GM23338 (cell line): Measurements from ENCODE around the gene COL6A3. TPM values are rescaled to one million over a fixed set of nuclear protein-coding genes. Genes with fewer than 3 reads are reported as not detected.

ENCODE experiments used
- ATAC-seq: fragments of 200-7000 bp; cut with Tn5 transposase; 3 replicates; pipeline ENCODE4 v1.9.1; 2020
- DNase-seq: peaks from one replicate; pipeline ENCODE4 v3.0.0-alpha.2; 2015; ENCODE audit warnings: low spot score
- H2AFZ ChIP-seq: fragments of 200-600 bp; sonication (generic); 2 replicates; pipeline ENCODE4 v1.8.0; 2016; ENCODE audit warnings: antibody characterized with exemption, mild to moderate bottlenecking, moderate library complexity
- H3F3A ChIP-seq: fragments of 200-600 bp; sonication (generic); replicated peaks from 2 replicates; pipeline ENCODE4 v1.8.0; 2017; ENCODE audit warnings: antibody characterized with exemption, mixed run types, low read depth
- H3K27ac ChIP-seq: fragments of 200-600 bp; sonication (generic); 2 replicates; pipeline ENCODE4 v1.6.1; 2016; ENCODE audit warnings: low read depth
- H3K27me3 ChIP-seq: fragments of 200-600 bp; sonication (generic); 2 replicates; pipeline ENCODE4 v1.8.0; 2016; ENCODE audit warnings: mild to moderate bottlenecking, mixed run types, moderate library complexity; ENCODE audit not compliant: insufficient read depth
- H3K36me3 ChIP-seq: fragments of 200-600 bp; sonication (generic); 2 replicates; pipeline ENCODE4 v1.8.0; 2016; ENCODE audit warnings: mild to moderate bottlenecking; ENCODE audit not compliant: insufficient read depth
- H3K4me1 ChIP-seq: fragments of 200-600 bp; sonication (generic); 2 replicates; pipeline ENCODE4 v1.8.0; 2016; ENCODE audit warnings: mild to moderate bottlenecking, moderate library complexity; ENCODE audit not compliant: insufficient read depth
- H3K4me2 ChIP-seq: fragments of 200-600 bp; sonication (generic); 2 replicates; pipeline ENCODE4 v1.7.1; 2017; ENCODE audit warnings: mixed run types
- H3K4me3 ChIP-seq: fragments of 200-600 bp; sonication (generic); 2 replicates; pipeline ENCODE4 v1.6.1; 2016; ENCODE audit warnings: mixed run types
- H3K79me2 ChIP-seq: fragments of 200-600 bp; sonication (generic); replicated peaks from 2 replicates; pipeline ENCODE4 v1.8.0; 2017; ENCODE audit warnings: mild to moderate bottlenecking; ENCODE audit not compliant: insufficient read depth
- H3K9me2 ChIP-seq: fragments of 200-600 bp; sonication (generic); 2 replicates; pipeline ENCODE4 v1.8.0; 2017; ENCODE audit not compliant: insufficient read depth
- H4K20me1 ChIP-seq: fragments of 200-600 bp; sonication (generic); replicated peaks from 2 replicates; pipeline ENCODE4 v1.8.0; 2017; ENCODE audit warnings: mild to moderate bottlenecking; ENCODE audit not compliant: insufficient read depth
- H3K27ac Mint-ChIP-seq: 2 replicates; pipeline ENCODE4 v1.8.0; 2020; ENCODE audit warnings: inconsistent platforms, mild to moderate bottlenecking, moderate library complexity, mixed read lengths
- H3K27me3 Mint-ChIP-seq: 3 replicates; pipeline ENCODE4 v1.8.0; 2022; ENCODE audit warnings: low read depth, mild to moderate bottlenecking, moderate library complexity, mixed read lengths, inconsistent platforms; ENCODE audit not compliant: insufficient read depth, poor library complexity
- H3K36me3 Mint-ChIP-seq: 3 replicates; pipeline ENCODE4 v1.8.0; 2021; ENCODE audit warnings: low read depth, mild to moderate bottlenecking, inconsistent platforms, moderate library complexity, mixed read lengths
- H3K4me1 Mint-ChIP-seq: 3 replicates; pipeline ENCODE4 v1.8.0; 2020; ENCODE audit warnings: mild to moderate bottlenecking, inconsistent platforms, mixed read lengths
- H3K4me3 Mint-ChIP-seq: 3 replicates; pipeline ENCODE4 v1.8.0; 2021; ENCODE audit warnings: moderate library complexity, mild to moderate bottlenecking, inconsistent platforms, mixed read lengths
- H3K9me3 Mint-ChIP-seq: 3 replicates; pipeline ENCODE4 v1.8.0; 2020; ENCODE audit warnings: moderate library complexity, mild to moderate bottlenecking, inconsistent platforms, mixed read lengths
- CREB1 ChIP-seq: fragments of 250-450 bp; sonication (Bioruptor Pico); IDR thresholded peaks from 2 replicates; pipeline ENCODE4 v1.5.0; 2020; ENCODE audit warnings: low read depth, mild to moderate bottlenecking, moderate library complexity
- CTCF ChIP-seq, 2 experiments: fragments of 200-600 bp in 1 of 2; sonication (generic) in 1 of 2; conservative IDR thresholded peaks; 2 replicates each; pipeline versions ENCODE4 v1.5.1 to v1.6.1; 2016 to 2017; ENCODE audit warnings: antibody characterized with exemption in 2 of 2, low read depth in 2 of 2, mild to moderate bottlenecking in 2 of 2, moderate library complexity in 1 of 2
- EZH2 ChIP-seq: fragments of 200-600 bp; sonication (generic); IDR thresholded peaks from one replicate; pipeline ENCODE4 v1.8.0; 2017; ENCODE audit warnings: antibody characterized with exemption, mild to moderate bottlenecking, low read depth; ENCODE audit not compliant: unreplicated experiment
- EZH2phosphoT487 ChIP-seq: fragments of 200-600 bp; sonication (generic); IDR thresholded peaks from one replicate; pipeline ENCODE4 v1.8.1; 2018; ENCODE audit warnings: antibody characterized with exemption; ENCODE audit not compliant: unreplicated experiment
- JUNB ChIP-seq: IDR thresholded peaks from one replicate; pipeline ENCODE4 v1.6.1; 2016; ENCODE audit warnings: antibody characterized with exemption; ENCODE audit not compliant: unreplicated experiment
- NANOG ChIP-seq: IDR thresholded peaks from 2 replicates; pipeline ENCODE4 v1.6.1; 2016; ENCODE audit warnings: antibody characterized with exemption, borderline replicate concordance
- POLR2AphosphoS5 ChIP-seq: IDR thresholded peaks from 2 replicates; pipeline ENCODE4 v1.6.1; 2016; ENCODE audit warnings: antibody characterized with exemption, low read depth
- REST ChIP-seq: IDR thresholded peaks from one replicate; pipeline ENCODE4 v1.6.1; 2018; ENCODE audit warnings: antibody characterized with exemption; ENCODE audit not compliant: unreplicated experiment
- ZNF114 ChIP-seq: fragments of 250-450 bp; sonication (Bioruptor Pico); IDR thresholded peaks from 2 replicates; pipeline ENCODE4 v1.5.0; 2020; ENCODE audit warnings: mild to moderate bottlenecking, moderate library complexity
- ZNF331 ChIP-seq: fragments of 250-450 bp; sonication (Bioruptor Pico); IDR thresholded peaks from 2 replicates; pipeline ENCODE4 v1.5.0; 2020; ENCODE audit warnings: low read depth, mild to moderate bottlenecking, moderate library complexity
- ZNF462 ChIP-seq: fragments of 250-450 bp; sonication (Bioruptor Pico); IDR thresholded peaks from 2 replicates; pipeline ENCODE4 v1.5.0; 2020; ENCODE audit warnings: mild to moderate bottlenecking, moderate library complexity
- polyA plus RNA-seq: library from polyadenylated mRNA; unstranded; fragments of >200 nt; fragmentation: Nextera tagmentation; extraction: Ambion mirVana; gene quantifications from 2 replicates; pipeline ENCODE4 v1.2.1, GENCODE V29; 2016
- total RNA-seq: library from RNA; depleted of rRNA; stranded (reverse); fragments of >200 nt; shearing (Covaris generic); gene quantifications from 2 replicates; pipeline ENCODE4 v1.2.3, GENCODE V29; 2014

The COL6A3 gene
- total and polyA plus RNA-seq, 2 experiments from 2014 or later, result 1.2 to 7.3 TPM

GRCh38 chr2:237301595-237301994, 112.4 kb downstream of the COL6A3 start:
- H3K9me2 ChIP-seq, result 0 out of 2 replicates have a peak, but pooled peaks cover 7% of the 10 kb centered on the region
- Mint-ChIP-seq H3K27ac (no peak overlapping the region), H3K36me3 (peaks cover 18% of the 10 kb centered on the region), H3K27me3 (peaks cover 4% of the 10 kb centered on the region), H3K9me3 (peaks cover 32% of the 10 kb centered on the region), H3K4me1 (peaks cover 7% of the 10 kb centered on the region; the same call in 2 of the 3 replicates), H3K4me3 (no peak overlapping the region)
- H3K36me3 ChIP-seq, result no peaks in the 10 kb centered on the region
- no peak overlapping the region for H3K4me2 ChIP-seq
- no peak for DNase-seq
- TF ChIP-seq REST (no peak), JUNB (no peak), EZH2phosphoT487 (no peak), CREB1 (CRISPR knock-in tag) (no peak), POLR2AphosphoS5 (no peak), ZNF114 (CRISPR knock-in tag) (no peak), CTCF (conservative IDR thresholded peaks at IDR 0.05; ENCODE audit: low read depth in 2 of 2) (no peak), NANOG (no peak), ZNF331 (no peak), EZH2 (no peak), ZNF462 (CRISPR knock-in tag) (no peak)
- no peaks in the 10 kb centered on the region; the same call in 1 of the 2 replicates for H3K4me1 ChIP-seq
- no peak overlapping the region for H3K4me3 ChIP-seq
- H2AFZ ChIP-seq, result no peak overlapping the region
- no peaks in the 10 kb centered on the region for H3K79me2 ChIP-seq
- H4K20me1 ChIP-seq, result no peaks in the 10 kb centered on the region
- no peak for ATAC-seq
- H3F3A ChIP-seq, result no peaks in the 10 kb centered on the region
- no peaks in the 10 kb centered on the region for H3K27me3 ChIP-seq
- H3K27ac ChIP-seq, result no peak overlapping the region
